ENCODE results near the gene C1orf105. TPM values are rescaled to one million over a fixed set of nuclear protein-coding genes. Genes with fewer than 3 reads are reported as not detected.

Gene C1orf105
- total RNA-seq, 4 donors from 2014 or later, result not detected

DNA sequence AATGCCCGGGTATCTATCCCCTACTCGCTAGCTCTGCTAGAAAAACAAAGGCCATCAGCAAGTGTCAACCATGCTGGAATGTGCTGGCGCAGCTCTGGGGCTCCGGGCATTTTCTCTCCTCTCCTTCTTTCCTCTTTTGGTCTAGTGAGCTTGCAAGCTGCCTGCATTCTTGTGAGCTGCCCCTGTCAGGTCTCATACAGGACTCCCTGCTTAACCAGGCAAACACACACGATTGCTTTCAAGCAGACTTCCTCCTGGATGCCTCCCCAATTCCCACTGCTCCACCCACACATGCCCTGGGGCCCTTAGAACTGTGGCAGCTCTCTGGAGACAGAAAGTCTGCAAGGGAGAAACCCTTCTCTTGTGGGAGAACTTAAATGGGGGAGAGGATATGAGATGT is 76.7 kb downstream of the C1orf105 start:
- DNase-seq, result no peak
- Histone ChIP-seq H3K4me1 (peaks cover 8 to 54% (median 9%) of the 10 kb centered on the region in 3 donors), H3K27me3 (no peaks in the 10 kb centered on the region), H3K27ac (peak overlapping the region in 3 of 4 donors; percentile 14 to 58 (median 38)), H3K36me3 (no peaks in the 10 kb centered on the region), H3K4me3 (no peak overlapping the region), H3K9me3 (no peaks in the 10 kb centered on the region)
- TF ChIP-seq, protein P1, sequence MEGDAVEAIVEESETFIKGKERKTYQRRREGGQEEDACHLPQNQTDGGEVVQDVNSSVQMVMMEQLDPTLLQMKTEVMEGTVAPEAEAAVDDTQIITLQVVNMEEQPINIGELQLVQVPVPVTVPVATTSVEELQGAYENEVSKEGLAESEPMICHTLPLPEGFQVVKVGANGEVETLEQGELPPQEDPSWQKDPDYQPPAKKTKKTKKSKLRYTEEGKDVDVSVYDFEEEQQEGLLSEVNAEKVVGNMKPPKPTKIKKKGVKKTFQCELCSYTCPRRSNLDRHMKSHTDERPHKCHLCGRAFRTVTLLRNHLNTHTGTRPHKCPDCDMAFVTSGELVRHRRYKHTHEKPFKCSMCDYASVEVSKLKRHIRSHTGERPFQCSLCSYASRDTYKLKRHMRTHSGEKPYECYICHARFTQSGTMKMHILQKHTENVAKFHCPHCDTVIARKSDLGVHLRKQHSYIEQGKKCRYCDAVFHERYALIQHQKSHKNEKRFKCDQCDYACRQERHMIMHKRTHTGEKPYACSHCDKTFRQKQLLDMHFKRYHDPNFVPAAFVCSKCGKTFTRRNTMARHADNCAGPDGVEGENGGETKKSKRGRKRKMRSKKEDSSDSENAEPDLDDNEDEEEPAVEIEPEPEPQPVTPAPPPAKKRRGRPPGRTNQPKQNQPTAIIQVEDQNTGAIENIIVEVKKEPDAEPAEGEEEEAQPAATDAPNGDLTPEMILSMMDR (IDR thresholded peaks at IDR 0.05), result no peak
- no peak for TF ChIP-seq POLR2A (IDR thresholded peaks at IDR 0.05)
- WGBS, 2 donors, result 20 to 24% methylated on average over 5 of the region's 5 CpGs
- intact Hi-C loops (cut with DNase I), result no loop called here

DNA sequence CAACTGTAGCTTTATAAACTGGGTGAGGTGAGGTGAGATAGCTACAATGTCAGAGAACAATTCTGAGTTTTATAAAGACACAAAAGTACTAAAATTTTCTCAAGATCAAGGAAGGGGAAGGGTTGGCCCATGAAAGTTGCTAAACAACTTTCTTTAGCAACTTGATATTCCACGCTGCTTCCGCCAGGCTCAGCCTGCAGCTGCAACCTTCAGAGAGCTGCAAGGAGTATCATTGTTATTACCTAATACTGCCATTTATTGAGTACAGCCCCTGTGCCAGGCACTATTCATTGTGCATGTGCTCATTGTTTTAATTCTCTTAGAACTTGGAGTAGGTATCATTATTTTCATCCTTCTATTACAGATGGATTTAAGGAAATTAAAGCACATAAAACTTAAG is 78.4 kb downstream of the C1orf105 start:
- WGBS, 2 donors, result 38 to 64% methylated on average over 2 of the region's 2 CpGs
- intact Hi-C loops (cut with DNase I), result no loop called here
- H3K36me3 ChIP-seq, result no peaks in the 10 kb centered on the region
- H3K9me3 ChIP-seq, result no peaks in the 10 kb centered on the region
- no peak overlapping the region for H3K4me3 ChIP-seq
- no peak for TF ChIP-seq POLR2A (IDR thresholded peaks at IDR 0.05)
- TF ChIP-seq, protein P1 (IDR thresholded peaks at IDR 0.05), result peak in 1 of 6 experiments; percentile 9
- peaks cover 8 to 54% (median 9%) of the 10 kb centered on the region in 3 donors for H3K4me1 ChIP-seq
- H3K27me3 ChIP-seq, result no peaks in the 10 kb centered on the region
- H3K27ac ChIP-seq, result peak overlapping the region in 3 of 4 donors; percentile 21 to 68 (median 62)
- DNase-seq, result no peak

DNA sequence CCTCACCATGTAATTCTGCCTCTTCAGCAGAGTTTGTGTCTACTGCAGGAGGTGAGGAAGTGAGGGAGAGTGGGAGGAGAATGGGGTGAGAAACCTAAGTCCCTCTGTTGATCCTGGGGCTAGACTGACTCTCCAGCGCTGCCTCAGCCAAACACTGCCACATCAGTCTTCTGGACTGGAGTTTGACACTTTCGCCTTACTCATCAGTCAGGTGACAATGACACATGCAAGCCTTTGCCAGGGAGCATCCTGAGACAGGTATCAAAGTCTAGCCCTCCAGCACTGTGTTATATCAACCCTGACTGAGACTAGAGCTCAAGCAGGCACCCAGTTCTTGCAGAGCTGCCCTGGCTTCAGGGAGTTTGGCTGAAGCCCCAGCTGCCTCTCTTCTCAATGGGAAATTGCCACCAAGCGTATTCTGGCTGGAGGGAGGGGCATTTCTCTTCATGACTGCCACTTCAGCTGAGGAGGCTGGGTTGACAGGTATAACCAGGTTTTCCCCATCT is 79.2 kb downstream of the C1orf105 start:
- peaks cover 8 to 54% (median 9%) of the 10 kb centered on the region in 3 donors for H3K4me1 ChIP-seq
- no peak overlapping the region for H3K4me3 ChIP-seq
- 29 to 30% methylated on average over 1 to 3 of the region's 3 CpGs for WGBS, 2 donors
- H3K27ac ChIP-seq, result peak overlapping the region in 3 of 4 donors; percentile 47 to 68 (median 62)
- TF ChIP-seq POLR2A (IDR thresholded peaks at IDR 0.05), result no peak
- TF ChIP-seq, protein P1 (IDR thresholded peaks at IDR 0.05), result no peak
- no peaks in the 10 kb centered on the region for H3K36me3 ChIP-seq
- no peak for DNase-seq
- H3K27me3 ChIP-seq, result no peaks in the 10 kb centered on the region
- intact Hi-C loops (cut with DNase I), result no loop called here
- no peaks in the 10 kb centered on the region for H3K9me3 ChIP-seq

DNA sequence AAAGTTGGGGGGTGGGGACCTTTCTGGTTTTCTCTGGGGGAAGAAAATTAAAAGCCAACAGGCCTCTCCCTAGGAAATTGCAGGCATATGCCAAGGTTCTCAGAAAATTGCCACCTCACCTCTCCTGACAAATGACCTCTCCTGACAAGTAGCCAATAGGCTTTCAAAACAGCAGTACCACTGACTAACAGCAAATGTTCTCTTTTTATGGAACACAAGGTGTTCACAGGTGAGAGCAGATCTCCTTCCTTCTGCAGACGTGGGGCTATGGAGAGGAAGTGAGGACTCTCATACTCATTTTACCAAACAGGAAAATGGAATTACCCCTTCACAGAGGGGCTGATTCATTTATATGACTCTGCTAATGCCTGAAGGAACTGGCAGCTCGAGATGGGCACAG is 79.7 kb downstream of the C1orf105 start:
- Histone ChIP-seq H3K27me3 (no peaks in the 10 kb centered on the region), H3K4me3 (no peak overlapping the region), H3K36me3 (no peaks in the 10 kb centered on the region), H3K9me3 (no peaks in the 10 kb centered on the region), H3K27ac (peak overlapping the region in 3 of 4 donors; percentile 47 to 68 (median 62)), H3K4me1 (peaks cover 8 to 54% (median 9%) of the 10 kb centered on the region in 3 donors)
- no peak for DNase-seq
- intact Hi-C loops (cut with DNase I), result no loop called here
- TF ChIP-seq, protein P1 (IDR thresholded peaks at IDR 0.05), result no peak
- no peak for TF ChIP-seq POLR2A (IDR thresholded peaks at IDR 0.05)
- 15 to 41% methylated on average over 2 of the region's 2 CpGs for WGBS, 2 donors

DNA sequence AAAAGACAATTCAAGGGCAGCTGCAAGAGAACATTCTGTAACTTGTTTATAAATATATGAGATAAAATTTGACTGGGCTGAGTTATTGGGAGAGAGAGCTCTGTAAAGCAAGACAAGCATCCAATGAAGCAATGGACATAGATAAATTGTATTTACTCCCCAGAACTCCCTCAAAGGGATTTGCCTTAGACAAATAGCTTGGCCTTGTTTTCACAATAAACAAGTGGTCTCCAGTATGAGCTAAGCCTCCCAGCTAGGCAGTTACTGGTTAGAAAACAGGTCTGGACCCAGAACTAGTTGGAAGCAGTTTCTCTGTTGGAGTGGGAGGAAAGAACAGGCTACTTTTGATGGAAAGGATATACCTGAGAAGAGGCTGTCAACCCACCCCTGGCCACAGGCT is 87.3 kb downstream of the C1orf105 start:
- no peak overlapping the region for H3K4me3 ChIP-seq
- H3K27me3 ChIP-seq, result no peaks in the 10 kb centered on the region
- TF ChIP-seq, protein P1 (IDR thresholded peaks at IDR 0.05), result no peak
- no peak for TF ChIP-seq POLR2A (IDR thresholded peaks at IDR 0.05)
- H3K9me3 ChIP-seq, result no peaks in the 10 kb centered on the region
- H3K27ac ChIP-seq, result peak overlapping the region in 2 of 4 donors; percentile 1 to 34
- DNase-seq, result no peak
- H3K4me1 ChIP-seq, result no peaks in the 10 kb centered on the region
- intact Hi-C loops (cut with DNase I), result no loop called here
- no peaks in the 10 kb centered on the region for H3K36me3 ChIP-seq

Data from esophagus squamous epithelium (tissue), 5 donors.